HG02623 (cell line): ENCODE measurements around the gene NEB.
"Not testable (repeated sequence)": the region's sequence is repeated elsewhere in the genome, so short reads cannot be mapped to it uniquely, and the experiment has no call there.

ENCODE experiments used
- ATAC-seq: cut with Tn5 transposase; IDR thresholded peaks from one replicate; pipeline ENCODE4 v1.9.1; 2021; ENCODE audit warnings: moderate library complexity; ENCODE audit not compliant: unreplicated experiment

NEB gene

GRCh38 chr2:151619337-151619989 lies 114.8 kb downstream of the NEB start:
- no peak for ATAC-seq

GRCh38 chr2:151616760-151617339 lies 117.4 kb downstream of the NEB start:
- ATAC-seq, result no peak

GRCh38 chr2:151614606-151615306 lies 119.5 kb downstream of the NEB start:
- ATAC-seq, result no peak

GRCh38 chr2:151614159-151614558 lies 120.1 kb downstream of the NEB start:
- ATAC-seq, result no peak

- ATAC-seq, result no peak
Observed at GRCh38 chr2:151611351-151611750, 122.9 kb downstream of the NEB start.

GRCh38 chr2:151610310-151610709 lies 124.0 kb downstream of the NEB start:
- no peak for ATAC-seq

- ATAC-seq, result no peak
Observed at GRCh38 chr2:151609705-151610104, 124.6 kb downstream of the NEB start.

- ATAC-seq, result not testable (repeated sequence)
Observed at GRCh38 chr2:151607459-151608424, 126.5 kb downstream of the NEB start.

GRCh38 chr2:151603530-151603929 lies 130.7 kb downstream of the NEB start:
- ATAC-seq, result not testable (repeated sequence)

GRCh38 chr2:151602402-151602801 lies 131.9 kb downstream of the NEB start:
- not testable (repeated sequence) for ATAC-seq

GRCh38 chr2:151601803-151602202 lies 132.5 kb downstream of the NEB start:
- not testable (repeated sequence) for ATAC-seq

GRCh38 chr2:151596903-151597608 lies 137.2 kb downstream of the NEB start:
- not testable (repeated sequence) for ATAC-seq

- not testable (repeated sequence) for ATAC-seq
Observed at GRCh38 chr2:151591908-151592255, 142.4 kb downstream of the NEB start.

- ATAC-seq, result not testable (repeated sequence)
Observed at GRCh38 chr2:151591250-151591907, 142.9 kb downstream of the NEB start.

GRCh38 chr2:151581300-151581699 lies 153.0 kb downstream of the NEB start:
- not testable (repeated sequence) for ATAC-seq

- not testable (repeated sequence) for ATAC-seq
Observed at GRCh38 chr2:151580697-151581096, 153.6 kb downstream of the NEB start.

- ATAC-seq, result no peak
Observed at GRCh38 chr2:151577116-151577515, 157.2 kb downstream of the NEB start.

GRCh38 chr2:151576080-151576479 lies 158.2 kb downstream of the NEB start:
- no peak for ATAC-seq

- ATAC-seq, result no peak
Observed at GRCh38 chr2:151575338-151575737, 158.9 kb downstream of the NEB start.

GRCh38 chr2:151570191-151570590 lies 164.1 kb downstream of the NEB start:
- ATAC-seq, result no peak
